GM23338 (cell line): Measurements from ENCODE around the gene RAD21L1. TPM values are rescaled to one million over a fixed set of nuclear protein-coding genes. Genes with fewer than 3 reads are reported as not detected.
A peak's percentile ranks its signal among the peaks of the same experiment; 100 is the strongest.

Source experiments
- ATAC-seq: fragments of 200-7000 bp; cut with Tn5 transposase; 3 replicates; pipeline ENCODE4 v1.9.1; 2020
- DNase-seq: peaks from one replicate; pipeline ENCODE4 v3.0.0-alpha.2; 2015; ENCODE audit warnings: low spot score
- H2AFZ ChIP-seq: fragments of 200-600 bp; sonication (generic); 2 replicates; pipeline ENCODE4 v1.8.0; 2016; ENCODE audit warnings: antibody characterized with exemption, mild to moderate bottlenecking, moderate library complexity
- H3F3A ChIP-seq: fragments of 200-600 bp; sonication (generic); replicated peaks from 2 replicates; pipeline ENCODE4 v1.8.0; 2017; ENCODE audit warnings: antibody characterized with exemption, mixed run types, low read depth
- H3K27ac ChIP-seq: fragments of 200-600 bp; sonication (generic); 2 replicates; pipeline ENCODE4 v1.6.1; 2016; ENCODE audit warnings: low read depth
- H3K27me3 ChIP-seq: fragments of 200-600 bp; sonication (generic); 2 replicates; pipeline ENCODE4 v1.8.0; 2016; ENCODE audit warnings: mild to moderate bottlenecking, mixed run types, moderate library complexity; ENCODE audit not compliant: insufficient read depth
- H3K36me3 ChIP-seq: fragments of 200-600 bp; sonication (generic); 2 replicates; pipeline ENCODE4 v1.8.0; 2016; ENCODE audit warnings: mild to moderate bottlenecking; ENCODE audit not compliant: insufficient read depth
- H3K4me1 ChIP-seq: fragments of 200-600 bp; sonication (generic); 2 replicates; pipeline ENCODE4 v1.8.0; 2016; ENCODE audit warnings: mild to moderate bottlenecking, moderate library complexity; ENCODE audit not compliant: insufficient read depth
- H3K4me2 ChIP-seq: fragments of 200-600 bp; sonication (generic); 2 replicates; pipeline ENCODE4 v1.7.1; 2017; ENCODE audit warnings: mixed run types
- H3K4me3 ChIP-seq: fragments of 200-600 bp; sonication (generic); 2 replicates; pipeline ENCODE4 v1.6.1; 2016; ENCODE audit warnings: mixed run types
- H3K79me2 ChIP-seq: fragments of 200-600 bp; sonication (generic); replicated peaks from 2 replicates; pipeline ENCODE4 v1.8.0; 2017; ENCODE audit warnings: mild to moderate bottlenecking; ENCODE audit not compliant: insufficient read depth
- H3K9me2 ChIP-seq: fragments of 200-600 bp; sonication (generic); 2 replicates; pipeline ENCODE4 v1.8.0; 2017; ENCODE audit not compliant: insufficient read depth
- H4K20me1 ChIP-seq: fragments of 200-600 bp; sonication (generic); replicated peaks from 2 replicates; pipeline ENCODE4 v1.8.0; 2017; ENCODE audit warnings: mild to moderate bottlenecking; ENCODE audit not compliant: insufficient read depth
- H3K27ac Mint-ChIP-seq: 2 replicates; pipeline ENCODE4 v1.8.0; 2020; ENCODE audit warnings: inconsistent platforms, mild to moderate bottlenecking, moderate library complexity, mixed read lengths
- H3K27me3 Mint-ChIP-seq: 3 replicates; pipeline ENCODE4 v1.8.0; 2022; ENCODE audit warnings: low read depth, mild to moderate bottlenecking, moderate library complexity, mixed read lengths, inconsistent platforms; ENCODE audit not compliant: insufficient read depth, poor library complexity
- H3K36me3 Mint-ChIP-seq: 3 replicates; pipeline ENCODE4 v1.8.0; 2021; ENCODE audit warnings: low read depth, mild to moderate bottlenecking, inconsistent platforms, moderate library complexity, mixed read lengths
- H3K4me1 Mint-ChIP-seq: 3 replicates; pipeline ENCODE4 v1.8.0; 2020; ENCODE audit warnings: mild to moderate bottlenecking, inconsistent platforms, mixed read lengths
- H3K4me3 Mint-ChIP-seq: 3 replicates; pipeline ENCODE4 v1.8.0; 2021; ENCODE audit warnings: moderate library complexity, mild to moderate bottlenecking, inconsistent platforms, mixed read lengths
- H3K9me3 Mint-ChIP-seq: 3 replicates; pipeline ENCODE4 v1.8.0; 2020; ENCODE audit warnings: moderate library complexity, mild to moderate bottlenecking, inconsistent platforms, mixed read lengths
- CREB1 ChIP-seq: fragments of 250-450 bp; sonication (Bioruptor Pico); IDR thresholded peaks from 2 replicates; pipeline ENCODE4 v1.5.0; 2020; ENCODE audit warnings: low read depth, mild to moderate bottlenecking, moderate library complexity
- EZH2 ChIP-seq: fragments of 200-600 bp; sonication (generic); IDR thresholded peaks from one replicate; pipeline ENCODE4 v1.8.0; 2017; ENCODE audit warnings: antibody characterized with exemption, mild to moderate bottlenecking, low read depth; ENCODE audit not compliant: unreplicated experiment
- EZH2phosphoT487 ChIP-seq: fragments of 200-600 bp; sonication (generic); IDR thresholded peaks from one replicate; pipeline ENCODE4 v1.8.1; 2018; ENCODE audit warnings: antibody characterized with exemption; ENCODE audit not compliant: unreplicated experiment
- JUNB ChIP-seq: IDR thresholded peaks from one replicate; pipeline ENCODE4 v1.6.1; 2016; ENCODE audit warnings: antibody characterized with exemption; ENCODE audit not compliant: unreplicated experiment
- NANOG ChIP-seq: IDR thresholded peaks from 2 replicates; pipeline ENCODE4 v1.6.1; 2016; ENCODE audit warnings: antibody characterized with exemption, borderline replicate concordance
- POLR2AphosphoS5 ChIP-seq: IDR thresholded peaks from 2 replicates; pipeline ENCODE4 v1.6.1; 2016; ENCODE audit warnings: antibody characterized with exemption, low read depth
- STAT1 ChIP-seq: IDR thresholded peaks from one replicate; pipeline ENCODE4 v1.6.1; 2016; ENCODE audit warnings: antibody characterized with exemption; ENCODE audit not compliant: unreplicated experiment
- ZNF114 ChIP-seq: fragments of 250-450 bp; sonication (Bioruptor Pico); IDR thresholded peaks from 2 replicates; pipeline ENCODE4 v1.5.0; 2020; ENCODE audit warnings: mild to moderate bottlenecking, moderate library complexity
- ZNF331 ChIP-seq: fragments of 250-450 bp; sonication (Bioruptor Pico); IDR thresholded peaks from 2 replicates; pipeline ENCODE4 v1.5.0; 2020; ENCODE audit warnings: low read depth, mild to moderate bottlenecking, moderate library complexity
- polyA plus RNA-seq: library from polyadenylated mRNA; unstranded; fragments of >200 nt; fragmentation: Nextera tagmentation; extraction: Ambion mirVana; gene quantifications from 2 replicates; pipeline ENCODE4 v1.2.1, GENCODE V29; 2016
- total RNA-seq: library from RNA; depleted of rRNA; stranded (reverse); fragments of >200 nt; shearing (Covaris generic); gene quantifications from 2 replicates; pipeline ENCODE4 v1.2.3, GENCODE V29; 2014
- TF ChIP-seq, protein P1 (sequence below): fragments of 250-450 bp; sonication (Bioruptor Pico); IDR thresholded peaks from 2 replicates; pipeline ENCODE4 v1.5.0; 2020; ENCODE audit warnings: mild to moderate bottlenecking, moderate library complexity
- TF ChIP-seq, protein P2 (sequence below): IDR thresholded peaks from 2 replicates; pipeline ENCODE4 v1.6.1; 2016; ENCODE audit warnings: antibody characterized with exemption
- TF ChIP-seq, protein P3 (sequence below): IDR thresholded peaks from one replicate; pipeline ENCODE4 v1.6.1; 2018; ENCODE audit warnings: antibody characterized with exemption; ENCODE audit not compliant: unreplicated experiment
- TF ChIP-seq, protein P4 (sequence below), 2 experiments: fragments of 200-600 bp in 1 of 2; sonication (generic) in 1 of 2; conservative IDR thresholded peaks; 2 replicates each; pipeline versions ENCODE4 v1.5.1 to v1.6.1; 2016 to 2017; ENCODE audit warnings: antibody characterized with exemption in 2 of 2, low read depth in 2 of 2, mild to moderate bottlenecking in 2 of 2, moderate library complexity in 1 of 2

Gene RAD21L1
- total and polyA plus RNA-seq, 2 experiments from 2014 or later = 0.10 to 0.95 TPM

DNA sequence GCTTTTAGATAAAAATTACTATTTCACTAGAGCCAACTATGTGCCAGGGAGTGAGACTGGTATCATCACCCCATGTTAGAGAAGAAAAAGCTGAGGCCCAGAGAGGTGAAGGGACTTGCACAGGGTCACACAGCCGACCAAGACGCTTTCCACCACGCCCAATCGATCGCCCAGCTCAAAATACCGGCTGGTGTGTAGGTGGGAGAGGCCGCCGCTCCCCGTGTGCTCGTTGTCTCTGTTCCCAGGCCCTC lies 40.0 kb downstream of the RAD21L1 start:
- Mint-ChIP-seq H3K27me3 (peaks cover 2% of the 10 kb centered on the region), H3K4me3 (peak overlapping the region; percentile 83), H3K36me3 (no peaks in the 10 kb centered on the region), H3K27ac (peak overlapping the region; percentile 26; the same call in 1 of the 2 replicates), H3K9me3 (no peaks in the 10 kb centered on the region), H3K4me1 (peaks cover 26% of the 10 kb centered on the region)
- H4K20me1 ChIP-seq = 0 out of 2 replicates have a peak, but pooled peaks cover 2% of the 10 kb centered on the region
- peaks cover 11% of the 10 kb centered on the region; the same call in 1 of the 2 replicates for H3K27me3 ChIP-seq
- DNase-seq (no peak), ATAC-seq (no peak)
- H3K79me2 ChIP-seq = no peaks in the 10 kb centered on the region
- H2AFZ ChIP-seq = peak overlapping the region; percentile 100
- H3K4me3 ChIP-seq = peak overlapping the region; percentile 79
- no peaks in the 10 kb centered on the region for H3K36me3 ChIP-seq
- H3K4me2 ChIP-seq = peak overlapping the region; percentile 89
- H3K9me2 ChIP-seq = no peaks in the 10 kb centered on the region
- TF ChIP-seq CREB1 (CRISPR knock-in tag) (no peak), EZH2 (no peak), POLR2AphosphoS5 (no peak; the same call in 1 of the 2 replicates), STAT1 (no peak), NANOG (no peak), ZNF114 (CRISPR knock-in tag) (no peak), ZNF331 (CRISPR knock-in tag) (no peak), EZH2phosphoT487 (no peak), JUNB (no peak)
- TF ChIP-seq, protein P1, sequence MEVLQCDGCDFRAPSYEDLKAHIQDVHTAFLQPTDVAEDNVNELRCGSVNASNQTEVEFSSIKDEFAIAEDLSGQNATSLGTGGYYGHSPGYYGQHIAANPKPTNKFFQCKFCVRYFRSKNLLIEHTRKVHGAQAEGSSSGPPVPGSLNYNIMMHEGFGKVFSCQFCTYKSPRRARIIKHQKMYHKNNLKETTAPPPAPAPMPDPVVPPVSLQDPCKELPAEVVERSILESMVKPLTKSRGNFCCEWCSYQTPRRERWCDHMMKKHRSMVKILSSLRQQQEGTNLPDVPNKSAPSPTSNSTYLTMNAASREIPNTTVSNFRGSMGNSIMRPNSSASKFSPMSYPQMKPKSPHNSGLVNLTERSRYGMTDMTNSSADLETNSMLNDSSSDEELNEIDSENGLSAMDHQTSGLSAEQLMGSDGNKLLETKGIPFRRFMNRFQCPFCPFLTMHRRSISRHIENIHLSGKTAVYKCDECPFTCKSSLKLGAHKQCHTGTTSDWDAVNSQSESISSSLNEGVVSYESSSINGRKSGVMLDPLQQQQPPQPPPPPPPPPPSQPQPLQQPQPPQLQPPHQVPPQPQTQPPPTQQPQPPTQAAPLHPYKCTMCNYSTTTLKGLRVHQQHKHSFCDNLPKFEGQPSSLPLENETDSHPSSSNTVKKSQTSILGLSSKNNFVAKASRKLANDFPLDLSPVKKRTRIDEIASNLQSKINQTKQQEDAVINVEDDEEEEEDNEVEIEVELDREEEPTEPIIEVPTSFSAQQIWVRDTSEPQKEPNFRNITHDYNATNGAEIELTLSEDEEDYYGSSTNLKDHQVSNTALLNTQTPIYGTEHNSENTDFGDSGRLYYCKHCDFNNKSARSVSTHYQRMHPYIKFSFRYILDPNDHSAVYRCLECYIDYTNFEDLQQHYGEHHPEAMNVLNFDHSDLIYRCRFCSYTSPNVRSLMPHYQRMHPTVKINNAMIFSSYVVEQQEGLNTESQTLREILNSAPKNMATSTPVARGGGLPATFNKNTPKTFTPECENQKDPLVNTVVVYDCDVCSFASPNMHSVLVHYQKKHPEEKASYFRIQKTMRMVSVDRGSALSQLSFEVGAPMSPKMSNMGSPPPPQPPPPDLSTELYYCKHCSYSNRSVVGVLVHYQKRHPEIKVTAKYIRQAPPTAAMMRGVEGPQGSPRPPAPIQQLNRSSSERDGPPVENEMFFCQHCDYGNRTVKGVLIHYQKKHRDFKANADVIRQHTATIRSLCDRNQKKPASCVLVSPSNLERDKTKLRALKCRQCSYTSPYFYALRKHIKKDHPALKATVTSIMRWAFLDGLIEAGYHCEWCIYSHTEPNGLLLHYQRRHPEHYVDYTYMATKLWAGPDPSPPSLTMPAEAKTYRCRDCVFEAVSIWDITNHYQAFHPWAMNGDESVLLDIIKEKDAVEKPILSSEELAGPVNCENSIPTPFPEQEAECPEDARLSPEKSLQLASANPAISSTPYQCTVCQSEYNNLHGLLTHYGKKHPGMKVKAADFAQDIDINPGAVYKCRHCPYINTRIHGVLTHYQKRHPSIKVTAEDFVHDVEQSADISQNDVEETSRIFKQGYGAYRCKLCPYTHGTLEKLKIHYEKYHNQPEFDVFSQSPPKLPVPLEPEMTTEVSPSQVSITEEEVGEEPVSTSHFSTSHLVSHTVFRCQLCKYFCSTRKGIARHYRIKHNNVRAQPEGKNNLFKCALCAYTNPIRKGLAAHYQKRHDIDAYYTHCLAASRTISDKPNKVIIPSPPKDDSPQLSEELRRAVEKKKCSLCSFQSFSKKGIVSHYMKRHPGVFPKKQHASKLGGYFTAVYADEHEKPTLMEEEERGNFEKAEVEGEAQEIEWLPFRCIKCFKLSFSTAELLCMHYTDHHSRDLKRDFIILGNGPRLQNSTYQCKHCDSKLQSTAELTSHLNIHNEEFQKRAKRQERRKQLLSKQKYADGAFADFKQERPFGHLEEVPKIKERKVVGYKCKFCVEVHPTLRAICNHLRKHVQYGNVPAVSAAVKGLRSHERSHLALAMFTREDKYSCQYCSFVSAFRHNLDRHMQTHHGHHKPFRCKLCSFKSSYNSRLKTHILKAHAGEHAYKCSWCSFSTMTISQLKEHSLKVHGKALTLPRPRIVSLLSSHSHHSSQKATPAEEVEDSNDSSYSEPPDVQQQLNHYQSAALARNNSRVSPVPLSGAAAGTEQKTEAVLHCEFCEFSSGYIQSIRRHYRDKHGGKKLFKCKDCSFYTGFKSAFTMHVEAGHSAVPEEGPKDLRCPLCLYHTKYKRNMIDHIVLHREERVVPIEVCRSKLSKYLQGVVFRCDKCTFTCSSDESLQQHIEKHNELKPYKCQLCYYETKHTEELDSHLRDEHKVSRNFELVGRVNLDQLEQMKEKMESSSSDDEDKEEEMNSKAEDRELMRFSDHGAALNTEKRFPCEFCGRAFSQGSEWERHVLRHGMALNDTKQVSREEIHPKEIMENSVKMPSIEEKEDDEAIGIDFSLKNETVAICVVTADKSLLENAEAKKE (CRISPR knock-in tag) = no peak
- TF ChIP-seq, protein P2, sequence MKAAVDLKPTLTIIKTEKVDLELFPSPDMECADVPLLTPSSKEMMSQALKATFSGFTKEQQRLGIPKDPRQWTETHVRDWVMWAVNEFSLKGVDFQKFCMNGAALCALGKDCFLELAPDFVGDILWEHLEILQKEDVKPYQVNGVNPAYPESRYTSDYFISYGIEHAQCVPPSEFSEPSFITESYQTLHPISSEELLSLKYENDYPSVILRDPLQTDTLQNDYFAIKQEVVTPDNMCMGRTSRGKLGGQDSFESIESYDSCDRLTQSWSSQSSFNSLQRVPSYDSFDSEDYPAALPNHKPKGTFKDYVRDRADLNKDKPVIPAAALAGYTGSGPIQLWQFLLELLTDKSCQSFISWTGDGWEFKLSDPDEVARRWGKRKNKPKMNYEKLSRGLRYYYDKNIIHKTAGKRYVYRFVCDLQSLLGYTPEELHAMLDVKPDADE = no peak
- TF ChIP-seq, protein P3, sequence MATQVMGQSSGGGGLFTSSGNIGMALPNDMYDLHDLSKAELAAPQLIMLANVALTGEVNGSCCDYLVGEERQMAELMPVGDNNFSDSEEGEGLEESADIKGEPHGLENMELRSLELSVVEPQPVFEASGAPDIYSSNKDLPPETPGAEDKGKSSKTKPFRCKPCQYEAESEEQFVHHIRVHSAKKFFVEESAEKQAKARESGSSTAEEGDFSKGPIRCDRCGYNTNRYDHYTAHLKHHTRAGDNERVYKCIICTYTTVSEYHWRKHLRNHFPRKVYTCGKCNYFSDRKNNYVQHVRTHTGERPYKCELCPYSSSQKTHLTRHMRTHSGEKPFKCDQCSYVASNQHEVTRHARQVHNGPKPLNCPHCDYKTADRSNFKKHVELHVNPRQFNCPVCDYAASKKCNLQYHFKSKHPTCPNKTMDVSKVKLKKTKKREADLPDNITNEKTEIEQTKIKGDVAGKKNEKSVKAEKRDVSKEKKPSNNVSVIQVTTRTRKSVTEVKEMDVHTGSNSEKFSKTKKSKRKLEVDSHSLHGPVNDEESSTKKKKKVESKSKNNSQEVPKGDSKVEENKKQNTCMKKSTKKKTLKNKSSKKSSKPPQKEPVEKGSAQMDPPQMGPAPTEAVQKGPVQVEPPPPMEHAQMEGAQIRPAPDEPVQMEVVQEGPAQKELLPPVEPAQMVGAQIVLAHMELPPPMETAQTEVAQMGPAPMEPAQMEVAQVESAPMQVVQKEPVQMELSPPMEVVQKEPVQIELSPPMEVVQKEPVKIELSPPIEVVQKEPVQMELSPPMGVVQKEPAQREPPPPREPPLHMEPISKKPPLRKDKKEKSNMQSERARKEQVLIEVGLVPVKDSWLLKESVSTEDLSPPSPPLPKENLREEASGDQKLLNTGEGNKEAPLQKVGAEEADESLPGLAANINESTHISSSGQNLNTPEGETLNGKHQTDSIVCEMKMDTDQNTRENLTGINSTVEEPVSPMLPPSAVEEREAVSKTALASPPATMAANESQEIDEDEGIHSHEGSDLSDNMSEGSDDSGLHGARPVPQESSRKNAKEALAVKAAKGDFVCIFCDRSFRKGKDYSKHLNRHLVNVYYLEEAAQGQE = no peak
- TF ChIP-seq, protein P4, sequence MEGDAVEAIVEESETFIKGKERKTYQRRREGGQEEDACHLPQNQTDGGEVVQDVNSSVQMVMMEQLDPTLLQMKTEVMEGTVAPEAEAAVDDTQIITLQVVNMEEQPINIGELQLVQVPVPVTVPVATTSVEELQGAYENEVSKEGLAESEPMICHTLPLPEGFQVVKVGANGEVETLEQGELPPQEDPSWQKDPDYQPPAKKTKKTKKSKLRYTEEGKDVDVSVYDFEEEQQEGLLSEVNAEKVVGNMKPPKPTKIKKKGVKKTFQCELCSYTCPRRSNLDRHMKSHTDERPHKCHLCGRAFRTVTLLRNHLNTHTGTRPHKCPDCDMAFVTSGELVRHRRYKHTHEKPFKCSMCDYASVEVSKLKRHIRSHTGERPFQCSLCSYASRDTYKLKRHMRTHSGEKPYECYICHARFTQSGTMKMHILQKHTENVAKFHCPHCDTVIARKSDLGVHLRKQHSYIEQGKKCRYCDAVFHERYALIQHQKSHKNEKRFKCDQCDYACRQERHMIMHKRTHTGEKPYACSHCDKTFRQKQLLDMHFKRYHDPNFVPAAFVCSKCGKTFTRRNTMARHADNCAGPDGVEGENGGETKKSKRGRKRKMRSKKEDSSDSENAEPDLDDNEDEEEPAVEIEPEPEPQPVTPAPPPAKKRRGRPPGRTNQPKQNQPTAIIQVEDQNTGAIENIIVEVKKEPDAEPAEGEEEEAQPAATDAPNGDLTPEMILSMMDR (conservative IDR thresholded peaks at IDR 0.05; ENCODE audit: low read depth in 2 of 2) = no peak
- H3K4me1 ChIP-seq = peaks cover 15% of the 10 kb centered on the region
- H3F3A ChIP-seq = 0 out of 2 replicates have a peak, but pooled peaks cover 7% of the 10 kb centered on the region
- no peak overlapping the region for H3K27ac ChIP-seq
